Stimulated activated CD8-positive, alpha-beta memory T cell treated with anti-CD3 and anti-CD28 coated beads, Interleukin-7, amount 100 ng/mL, for 24 hours (primary cell): Measurements from ENCODE around the gene TSPAN6.

ENCODE experiments used
- DNase-seq: peaks from one replicate; pipeline ENCODE4 v3.0.0-alpha.2; 2020; ENCODE audit warnings: low read depth

Gene TSPAN6

DNA sequence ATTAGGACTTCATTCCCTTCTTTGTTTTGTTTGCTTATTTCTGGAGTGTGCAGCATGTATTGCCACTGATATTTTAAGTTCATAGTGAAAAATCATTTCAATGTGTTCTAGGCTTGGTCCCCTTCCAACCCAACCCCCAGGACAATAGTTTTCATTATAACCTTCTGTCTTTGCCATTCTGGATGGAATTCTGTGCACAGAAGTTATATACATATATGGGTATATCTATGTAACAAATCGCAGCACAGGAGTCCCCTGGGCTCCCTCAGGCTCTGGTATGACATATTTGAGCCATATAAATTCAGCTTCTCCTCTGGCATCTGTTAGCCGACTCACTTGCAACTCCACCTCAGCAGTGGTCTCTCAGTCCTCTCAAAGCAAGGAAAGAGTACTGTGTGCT, 52.0 kb downstream of the TSPAN6 start, which contains the start of gene TNMD:
Gene TNMD, plus strand, starts transcription at position 326 of the 400 bp plus-strand sequence. CDS start 83 bp downstream, outside the sequence.
- DNase-seq = no peak
